Lower leg skin (tissue), 3 donors: ENCODE measurements around the gene CD99L2.

ENCODE experiments used
- CTCF ChIP-seq, 3 donors: fragments of 450-650 bp; IDR thresholded peaks; one replicate each; pipeline ENCODE4 v1.5.1; 2016; ENCODE audit warnings: antibody characterized with exemption in 3 of 3, mild to moderate bottlenecking in 3 of 3, moderate library complexity in 2 of 3
- POLR2A ChIP-seq, 2 donors: fragments of 450-650 bp; IDR thresholded peaks; one replicate each; pipeline ENCODE4 v1.6.1; 2016 to 2017; ENCODE audit warnings: antibody characterized with exemption in 2 of 2, mild to moderate bottlenecking in 1 of 2, moderate library complexity in 1 of 2

GRCh38 chrX:150871341-150871811, 27.1 kb downstream of the CD99L2 start:
- TF ChIP-seq CTCF (IDR thresholded peaks at IDR 0.05) (no peak), POLR2A (IDR thresholded peaks at IDR 0.05) (no peak)
